HG03108 (cell line): Measurements from ENCODE around the gene FAM187B.
"Not testable (repeated sequence)": the region's sequence is repeated elsewhere in the genome, so short reads cannot be mapped to it uniquely, and the experiment has no call there.

ENCODE experiments used
- ATAC-seq: cut with Tn5 transposase; IDR thresholded peaks from one replicate; pipeline ENCODE4 v1.9.1; 2021; ENCODE audit warnings: moderate library complexity; ENCODE audit not compliant: unreplicated experiment

The FAM187B gene

GRCh38 chr19:35262101-35262761, 33.7 kb upstream of the FAM187B start:
- ATAC-seq = no peak

GRCh38 chr19:35261356-35262100, 33.0 kb upstream of the FAM187B start:
- ATAC-seq = no peak

DNA sequence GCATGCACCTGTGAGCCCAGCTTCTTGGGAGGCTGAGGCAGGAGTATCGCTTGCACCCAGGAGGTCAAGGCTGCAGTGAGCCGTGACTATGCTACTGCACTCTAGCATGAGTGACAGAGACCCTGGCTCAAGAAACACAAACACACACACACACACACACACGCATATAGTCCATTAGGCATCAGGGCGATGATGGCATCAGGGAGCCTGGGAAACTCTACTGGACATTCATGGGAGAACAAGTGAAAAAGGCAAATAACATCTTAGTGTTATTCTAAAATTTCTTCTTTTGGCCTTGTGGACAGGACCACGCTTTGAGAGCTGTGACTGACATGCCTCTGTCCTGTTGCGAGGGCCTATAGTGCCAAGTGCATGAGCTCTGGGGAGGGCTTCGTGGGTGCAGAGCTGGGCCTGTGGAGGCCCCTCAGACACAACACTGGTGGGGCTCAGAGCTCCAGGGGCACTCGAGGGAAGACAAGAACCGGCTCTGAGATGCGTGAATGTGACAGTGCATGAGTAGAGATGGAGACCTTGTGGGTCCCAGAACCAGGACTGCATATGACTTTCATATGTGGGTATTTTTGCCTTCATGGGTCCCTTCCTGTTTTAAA, 32.3 kb upstream of the FAM187B start:
- no peak for ATAC-seq

DNA sequence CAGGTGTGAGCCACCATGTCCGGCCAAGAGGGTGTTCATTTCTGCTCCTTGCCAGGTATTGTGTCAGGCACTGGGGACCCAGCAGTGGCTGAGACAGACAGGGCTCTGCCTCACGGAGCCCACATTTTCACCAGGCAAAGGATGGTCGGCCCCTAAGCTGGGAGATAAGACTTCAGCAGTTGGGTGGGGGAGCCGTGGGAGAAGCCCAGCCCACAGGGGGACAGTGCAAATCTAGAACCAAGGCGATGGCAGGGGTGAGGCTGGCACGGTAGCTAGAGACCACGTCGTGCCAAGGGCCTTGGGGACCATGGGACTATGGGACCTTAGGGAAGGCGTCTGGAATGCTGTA, 28.5 kb upstream of the FAM187B start:
- ATAC-seq = no peak

DNA sequence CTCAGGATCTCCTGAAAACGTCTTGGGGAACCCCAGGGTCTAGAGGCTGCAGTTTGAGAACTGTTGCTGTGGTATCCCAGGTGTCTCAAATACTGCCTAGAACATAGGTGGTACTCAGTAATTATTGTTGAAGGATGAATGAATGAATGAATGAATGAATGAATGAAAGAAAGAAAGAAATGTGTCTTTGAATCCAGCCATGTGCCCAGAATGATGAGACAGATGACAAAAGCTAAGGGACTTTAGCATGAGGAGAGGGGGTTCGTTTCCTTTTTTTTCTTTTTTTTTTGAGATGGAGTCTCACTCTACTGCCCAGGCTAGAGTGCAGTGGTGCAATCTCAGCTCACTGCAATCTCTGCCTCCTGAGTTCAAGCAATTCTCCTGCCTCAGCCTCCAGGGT, 28.0 kb upstream of the FAM187B start:
- no peak for ATAC-seq

DNA sequence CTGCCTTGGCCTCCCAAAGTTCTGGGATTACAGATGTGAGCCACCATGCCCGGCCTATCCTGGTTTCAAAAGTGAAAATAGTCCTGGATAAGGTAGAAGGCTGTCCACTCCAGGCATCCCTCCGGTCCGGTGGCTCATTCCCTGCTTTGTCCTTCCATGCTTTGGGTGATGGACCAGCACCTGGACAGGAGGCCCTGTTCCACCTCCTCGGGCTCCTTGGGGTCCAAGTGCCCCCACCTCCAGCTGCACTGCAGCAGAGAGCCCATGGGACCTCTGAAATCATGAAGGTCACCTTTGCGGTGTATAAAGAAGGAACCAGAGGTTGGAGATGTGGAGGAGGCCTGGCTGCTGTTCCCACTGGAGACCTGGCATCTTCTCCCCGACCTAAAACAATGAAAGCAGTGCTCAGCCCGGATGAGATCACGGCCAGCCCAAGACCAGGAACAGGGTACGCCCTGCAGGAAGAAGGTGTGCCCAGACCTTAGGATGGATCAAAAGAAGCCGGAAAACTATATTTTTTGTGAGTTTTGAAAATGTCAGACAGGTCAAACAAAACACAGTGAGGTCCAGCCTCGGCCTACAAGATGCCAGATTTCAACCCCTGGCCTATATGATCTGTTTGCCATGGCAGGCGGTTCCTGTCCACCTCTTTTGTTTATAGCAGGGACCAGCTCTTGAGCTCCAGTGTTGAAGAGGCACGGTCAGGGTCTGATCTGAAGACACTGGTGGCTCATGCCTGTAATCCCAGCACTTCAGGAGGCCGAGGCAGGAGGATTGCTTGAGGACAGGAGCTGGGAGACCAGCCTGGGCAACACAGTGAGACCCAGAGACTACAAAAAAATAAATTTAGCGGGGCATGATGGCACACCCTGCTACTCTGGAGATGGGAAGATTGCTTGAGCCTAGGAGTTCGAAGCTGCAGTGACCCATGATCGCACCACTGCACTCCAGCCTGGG, 26.1 kb upstream of the FAM187B start:
- ATAC-seq = no peak

GRCh38 chr19:35253316-35254286, 25.1 kb upstream of the FAM187B start:
- no peak for ATAC-seq

DNA sequence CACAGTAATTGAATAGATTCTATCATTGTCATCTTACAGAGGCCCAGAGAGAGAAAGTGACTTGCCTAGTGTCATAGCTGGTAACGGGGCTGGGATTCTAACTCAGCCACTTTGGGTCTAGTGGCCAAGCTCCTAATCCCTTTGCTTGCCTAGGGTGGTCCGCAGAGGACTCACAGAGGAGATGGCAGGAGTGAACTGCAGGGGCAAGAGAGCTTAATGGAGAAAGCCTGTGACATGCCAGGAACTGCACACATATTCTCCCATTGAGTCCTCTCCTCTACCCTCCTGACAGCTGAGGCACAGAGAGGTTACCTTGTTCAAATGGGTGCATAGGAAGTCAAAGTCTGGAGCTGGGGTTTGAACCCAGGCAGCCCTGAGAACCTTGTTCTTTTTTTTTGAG, 22.9 kb upstream of the FAM187B start:
- ATAC-seq = no peak

DNA sequence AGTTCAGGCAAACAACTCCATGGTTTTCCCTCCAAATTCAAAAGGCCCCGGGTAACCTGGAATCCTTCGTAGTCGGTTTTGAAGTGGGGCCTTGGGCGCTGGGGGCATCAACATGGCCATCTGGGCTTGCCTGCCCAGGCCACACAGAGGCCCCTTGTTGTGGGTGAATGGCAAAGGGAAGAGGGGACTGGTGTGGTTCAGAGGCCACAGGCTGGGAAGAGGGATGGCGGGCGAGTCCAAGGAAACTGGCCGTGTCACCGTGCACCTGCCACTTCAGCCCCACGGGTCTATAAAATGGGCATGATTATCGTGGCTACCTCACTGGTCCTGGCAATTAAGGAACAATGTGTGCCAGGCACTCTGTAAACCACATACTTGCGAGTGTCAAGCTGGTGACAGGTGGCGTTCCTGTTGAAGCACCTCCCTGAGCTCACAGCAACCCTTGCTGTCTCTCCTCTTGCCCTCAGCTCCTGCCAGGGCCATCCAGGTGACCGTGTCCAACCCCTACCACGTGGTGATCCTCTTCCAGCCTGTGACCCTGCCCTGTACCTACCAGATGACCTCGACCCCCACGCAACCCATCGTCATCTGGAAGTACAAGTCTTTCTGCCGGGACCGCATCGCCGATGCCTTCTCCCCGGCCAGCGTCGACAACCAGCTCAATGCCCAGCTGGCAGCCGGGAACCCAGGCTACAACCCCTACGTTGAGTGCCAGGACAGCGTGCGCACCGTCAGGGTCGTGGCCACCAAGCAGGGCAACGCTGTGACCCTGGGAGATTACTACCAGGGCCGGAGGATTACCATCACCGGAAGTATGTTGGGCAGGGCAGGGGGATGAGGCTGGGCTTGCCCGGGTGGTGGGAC, 21.5 kb upstream of the FAM187B start:
- ATAC-seq = no peak

DNA sequence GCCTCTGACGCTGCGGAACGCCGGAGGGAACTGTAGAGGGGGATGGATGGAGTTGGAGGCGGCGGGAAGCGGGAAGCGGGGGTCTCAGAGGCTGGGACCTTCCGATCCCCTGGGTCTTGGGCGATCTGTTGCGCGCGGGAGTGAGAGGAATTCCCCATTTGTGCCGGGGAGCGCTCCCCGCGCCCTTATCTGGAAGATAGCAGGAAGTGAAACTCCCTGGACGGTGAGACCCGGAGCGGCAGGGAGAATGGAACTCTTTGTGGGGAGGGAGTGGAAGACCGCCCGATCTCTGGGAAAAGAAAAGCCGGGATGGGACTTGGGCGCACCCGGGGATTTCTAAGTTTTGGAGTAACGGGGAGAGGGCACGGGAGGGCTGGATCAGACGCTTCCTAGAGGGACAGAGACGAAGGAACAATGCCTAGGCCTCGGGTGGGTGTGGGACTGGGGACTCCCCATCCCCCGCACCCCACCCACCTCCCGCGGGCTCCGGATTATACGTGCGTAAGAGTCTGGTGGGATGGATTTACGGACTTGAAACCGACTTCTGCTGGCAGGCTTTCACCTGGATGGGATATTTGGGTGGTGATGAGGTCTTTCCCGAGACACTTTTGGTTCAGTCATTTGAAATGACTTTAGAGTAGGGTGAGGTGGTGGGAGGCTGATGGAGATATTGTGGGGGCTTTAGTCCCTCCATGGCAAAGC, 20.8 kb upstream of the FAM187B start:
- ATAC-seq = no peak

DNA sequence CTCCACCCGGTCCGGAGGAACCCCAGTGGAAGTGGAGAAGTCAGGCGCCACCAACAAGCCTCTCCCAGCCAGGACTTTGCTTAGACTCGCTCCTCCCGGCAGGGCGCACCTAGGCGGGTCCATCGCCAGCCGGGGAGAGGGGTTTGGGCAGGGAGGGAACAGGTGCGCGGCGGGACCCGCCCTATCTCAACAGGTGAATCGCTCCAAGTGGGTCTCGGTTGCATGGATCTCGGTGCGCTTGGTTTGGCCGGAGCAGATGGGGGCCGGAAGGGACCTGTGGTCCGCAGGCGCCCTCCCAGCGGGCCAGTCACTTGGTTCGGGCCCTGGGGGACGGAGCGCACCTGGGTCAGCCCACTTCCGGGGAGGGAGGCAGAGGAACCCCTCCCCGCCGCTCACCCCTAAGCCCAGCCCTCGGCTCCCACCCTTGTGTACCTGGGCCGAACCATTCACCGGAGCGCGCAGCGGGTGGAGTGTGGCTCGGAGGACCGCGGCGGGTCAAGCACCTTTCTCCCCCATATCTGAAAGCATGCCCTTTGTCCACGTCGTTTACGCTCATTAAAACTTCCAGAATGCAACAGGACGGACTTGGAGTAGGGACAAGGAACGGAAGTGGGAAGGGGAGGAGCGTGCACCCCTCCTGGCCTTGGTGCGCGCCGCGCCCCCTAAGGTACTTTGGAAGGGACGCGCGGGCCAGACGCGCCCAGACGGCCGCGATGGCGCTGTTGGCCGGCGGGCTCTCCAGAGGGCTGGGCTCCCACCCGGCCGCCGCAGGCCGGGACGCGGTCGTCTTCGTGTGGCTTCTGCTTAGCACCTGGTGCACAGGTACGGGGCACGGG, 20.0 kb upstream of the FAM187B start, which contains the start of gene LSR:
TSS of gene LSR (plus strand) at position 693 of the 836 bp plus-strand sequence. CDS start at position 714, 21 bp downstream.
- ATAC-seq = peak; percentile 73

GRCh38 chr19:35247526-35248309, 19.2 kb upstream of the FAM187B start:
- ATAC-seq = peak; percentile 39

DNA sequence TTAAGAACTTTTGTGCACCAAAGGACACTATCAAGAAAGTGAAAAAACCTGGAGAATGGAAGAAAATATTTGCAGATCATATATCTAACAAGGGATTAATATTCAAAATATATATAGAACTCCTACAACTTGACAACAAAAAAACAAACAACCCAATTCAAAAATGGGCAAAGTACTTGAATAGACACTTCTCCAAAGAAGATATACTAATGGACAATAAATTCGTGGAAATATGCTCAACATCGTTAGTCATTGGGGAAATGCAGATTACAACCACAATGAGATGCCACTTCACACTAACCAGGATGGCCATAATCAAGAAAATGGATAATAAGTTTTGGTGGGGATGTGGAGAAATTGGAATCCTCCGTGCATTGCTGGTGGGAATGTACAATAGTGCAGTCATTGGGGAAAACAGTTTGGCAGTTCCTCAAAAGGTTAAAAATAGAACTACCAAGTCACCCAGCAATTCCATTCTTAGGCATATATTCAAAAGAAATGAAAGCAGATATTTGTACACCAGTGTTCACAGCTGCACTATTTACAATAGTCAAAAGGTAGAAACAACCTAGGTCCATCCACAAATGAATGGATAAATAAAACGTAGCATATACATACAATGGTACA, 18.0 kb upstream of the FAM187B start:
- no peak for ATAC-seq

GRCh38 chr19:35241417-35241816, 12.9 kb upstream of the FAM187B start:
- ATAC-seq = no peak

- ATAC-seq = no peak
Measured at GRCh38 chr19:35240327-35240726, 11.8 kb upstream of the FAM187B start.

GRCh38 chr19:35239597-35239996, 11.1 kb upstream of the FAM187B start:
- not testable (repeated sequence) for ATAC-seq
